SK-N-MC (cell line): ENCODE results near the gene DTD1.

Experiments
- DNase-seq: peaks from one replicate; pipeline ENCODE4 v3.0.0-alpha.2; 2011; ENCODE audit warnings: low read depth, low spot score
- H3K27ac ChIP-seq: fragments of 200-600 bp; sonication (generic); 2 replicates; pipeline ENCODE4 v1.5.1; 2016; ENCODE audit warnings: mixed run types
- H3K36me3 ChIP-seq: fragments of 200-600 bp; sonication (generic); 2 replicates; pipeline ENCODE4 v1.6.1; 2017; ENCODE audit warnings: antibody characterized with exemption, low read length, mixed read lengths; ENCODE audit not compliant: insufficient read depth
- H3K4me3 ChIP-seq: fragments of 200-600 bp; sonication (generic); 2 replicates; pipeline ENCODE4 v1.5.1; 2016
- H3K9ac ChIP-seq: fragments of 200-600 bp; sonication (generic); 2 replicates; pipeline ENCODE4 v1.8.0; 2017; ENCODE audit warnings: mixed run types, mixed read lengths; ENCODE audit not compliant: insufficient read length
- H3K9me3 ChIP-seq: fragments of 200-600 bp; sonication (generic); 2 replicates; pipeline ENCODE4 v1.6.1; 2017; ENCODE audit warnings: low read depth, mild to moderate bottlenecking, antibody characterized with exemption, low read length, moderate library complexity, mixed read lengths
- EZH2 ChIP-seq: fragments of 200-600 bp; sonication (generic); IDR thresholded peaks from one replicate; pipeline ENCODE4 v1.6.1; 2017; ENCODE audit warnings: antibody characterized with exemption
- FOXP2 ChIP-seq: optimal IDR thresholded peaks from 2 replicates; pipeline ENCODE3; 2011; ENCODE audit warnings: mild to moderate bottlenecking, moderate library complexity; ENCODE audit not compliant: insufficient read depth; ENCODE audit errors: extremely low read length, control extremely low read depth
- POLR2AphosphoS5 ChIP-seq: IDR thresholded peaks from 2 replicates; pipeline ENCODE4 v1.6.1; 2012; ENCODE audit warnings: mild to moderate bottlenecking, low read depth, low read length, borderline replicate concordance

Gene DTD1

DNA sequence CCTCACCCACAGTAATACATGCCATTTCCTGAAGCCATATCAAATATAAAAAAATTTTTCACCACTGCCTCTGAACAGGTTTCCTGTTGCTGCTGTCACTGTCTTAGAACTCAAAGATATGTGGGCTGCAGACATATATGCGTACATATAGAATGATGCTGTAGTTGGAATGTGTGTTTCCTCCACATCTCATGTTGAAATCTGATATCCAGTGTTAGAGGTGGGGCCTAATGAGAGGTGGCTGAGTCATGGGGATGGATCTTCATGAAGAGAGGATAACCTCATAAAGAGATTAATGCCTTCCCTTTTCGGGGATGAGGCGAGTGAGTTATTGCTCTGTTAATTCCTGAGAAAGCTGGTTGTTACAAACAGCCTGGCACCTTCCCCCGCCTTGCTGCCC, 218.0 kb downstream of the DTD1 start:
- Histone ChIP-seq H3K27ac (no peak overlapping the region), H3K9me3 (no peaks in the 10 kb centered on the region), H3K9ac (no peak overlapping the region), H3K36me3 (no peaks in the 10 kb centered on the region), H3K4me3 (no peak overlapping the region)
- no peak for DNase-seq
- TF ChIP-seq POLR2AphosphoS5 (no peak), FOXP2 (no peak), EZH2 (no peak)

- no peak overlapping the region for H3K4me3 ChIP-seq
- no peak overlapping the region for H3K27ac ChIP-seq
- TF ChIP-seq POLR2AphosphoS5 (no peak), FOXP2 (no peak), EZH2 (no peak)
- no peak overlapping the region for H3K9ac ChIP-seq
- H3K9me3 ChIP-seq: no peaks in the 10 kb centered on the region
- DNase-seq: no peak
- H3K36me3 ChIP-seq: no peaks in the 10 kb centered on the region
These were observed 220.9 kb downstream of the DTD1 start for GRCh38 chr20:18808712-18809111.

GRCh38 chr20:18811186-18811585, 223.3 kb downstream of the DTD1 start:
- TF ChIP-seq EZH2: no peak
- no peak for TF ChIP-seq POLR2AphosphoS5
- TF ChIP-seq FOXP2: no peak
- no peaks in the 10 kb centered on the region for H3K36me3 ChIP-seq
- no peak overlapping the region for H3K4me3 ChIP-seq
- no peak for DNase-seq
- no peaks in the 10 kb centered on the region for H3K9me3 ChIP-seq
- no peak overlapping the region for H3K27ac ChIP-seq
- no peak overlapping the region for H3K9ac ChIP-seq

DNA sequence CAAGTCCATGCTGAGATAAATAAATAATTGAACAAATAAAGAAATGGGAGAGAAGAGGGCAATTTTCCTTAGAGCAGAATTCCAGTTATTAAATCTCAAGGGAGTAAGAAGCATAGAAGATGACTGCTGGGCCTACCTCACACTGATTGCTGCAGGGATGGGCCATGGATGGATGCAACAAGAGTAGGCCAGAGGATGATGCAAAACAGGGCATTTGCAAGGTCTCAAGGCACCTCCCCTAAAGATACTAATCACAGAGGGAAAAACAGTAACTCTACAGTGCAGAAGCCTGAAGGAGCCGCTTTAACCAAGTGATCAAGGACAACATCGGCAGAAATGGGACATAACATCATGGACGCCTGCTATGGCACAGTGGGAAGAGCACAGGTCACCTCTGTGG, 224.1 kb downstream of the DTD1 start:
- no peaks in the 10 kb centered on the region for H3K36me3 ChIP-seq

DNA sequence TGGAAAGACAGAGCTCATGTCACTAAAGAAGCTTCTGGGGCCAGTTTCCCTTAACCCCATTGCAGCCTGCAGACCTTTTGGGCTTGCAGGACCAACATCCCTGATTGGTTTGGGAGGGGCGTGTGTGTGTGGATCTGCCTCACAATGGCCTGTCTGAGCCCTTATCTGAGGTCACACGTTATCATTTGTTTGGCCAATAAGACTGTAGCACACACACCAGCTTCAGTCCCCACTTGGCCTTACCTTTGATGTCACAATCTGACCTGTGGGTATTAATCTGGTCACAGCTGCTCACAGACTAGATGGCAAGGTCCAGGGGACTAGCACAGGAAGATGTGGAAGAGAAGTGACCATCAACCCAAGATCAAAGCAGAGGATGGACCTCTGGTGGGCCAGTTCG, 225.6 kb downstream of the DTD1 start, which contains the start of gene SCP2D1:
TSS of gene SCP2D1 (plus strand) at position 301 of the 400 bp plus-strand sequence. CDS start at position 334, 33 bp downstream.
- Histone ChIP-seq H3K36me3 (no peaks in the 10 kb centered on the region), H3K9me3 (no peaks in the 10 kb centered on the region), H3K4me3 (no peak within 1 kb of the TSS), H3K9ac (no peak within 1 kb of the TSS), H3K27ac (no peak within 1 kb of the TSS)
- no peak for DNase-seq
- TF ChIP-seq POLR2AphosphoS5 (no peak), FOXP2 (no peak), EZH2 (no peak)

More for the DNA sequence above, 224.1 kb downstream of the DTD1 start:
- no peak overlapping the region for H3K4me3 ChIP-seq
- DNase-seq: no peak
- no peak overlapping the region for H3K9ac ChIP-seq
- no peak for TF ChIP-seq FOXP2
- no peak for TF ChIP-seq POLR2AphosphoS5
- TF ChIP-seq EZH2: no peak
- no peak overlapping the region for H3K27ac ChIP-seq
- no peaks in the 10 kb centered on the region for H3K9me3 ChIP-seq

DNA sequence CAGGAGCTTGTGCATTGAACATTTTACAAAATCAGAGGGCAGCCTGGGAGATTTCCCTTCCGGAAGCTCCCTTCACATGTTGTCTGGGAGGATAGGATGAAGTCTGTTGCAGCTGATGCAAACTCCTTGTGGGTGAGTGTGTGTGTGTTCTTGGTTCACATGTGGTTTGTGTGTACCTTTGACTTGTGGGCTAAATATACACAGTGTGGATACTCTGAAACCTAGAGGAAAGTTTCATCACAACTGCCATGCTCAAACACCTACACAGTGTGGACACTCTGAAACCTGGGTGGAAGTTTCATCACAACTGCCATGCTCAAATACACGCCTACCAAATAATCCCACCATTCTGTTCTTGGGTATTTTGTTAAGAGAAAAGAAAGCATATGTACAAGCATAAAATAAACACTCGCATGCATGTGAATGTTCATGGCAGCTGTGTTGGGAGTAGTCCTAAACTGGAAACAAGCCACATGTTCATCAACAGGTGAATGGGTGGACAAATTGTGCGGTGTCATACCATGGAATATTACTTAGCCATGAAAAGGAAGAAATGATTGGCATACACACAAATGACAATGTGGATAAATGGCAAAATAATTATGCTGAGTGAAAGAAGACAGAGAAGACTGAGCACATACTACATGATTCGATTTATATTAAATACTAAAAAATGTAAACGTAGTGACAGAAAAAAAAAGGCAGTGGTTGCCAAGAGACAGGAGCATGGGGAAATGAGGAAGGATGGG, 227.5 kb downstream of the DTD1 start:
- Histone ChIP-seq H3K36me3 (no peaks in the 10 kb centered on the region), H3K4me3 (no peak overlapping the region), H3K9ac (no peak overlapping the region), H3K9me3 (no peaks in the 10 kb centered on the region), H3K27ac (no peak overlapping the region)
- DNase-seq: no peak
- no peak for TF ChIP-seq FOXP2
- TF ChIP-seq POLR2AphosphoS5: no peak
- TF ChIP-seq EZH2: no peak
